Measurements from ENCODE around the gene COLEC12.

- TF ChIP-seq MEF2A (IDR thresholded peaks at IDR 0.05; ENCODE audit: insufficient read depth, low read depth, low read length) (no peak), EP300 (IDR thresholded peaks at IDR 0.05; ENCODE audit: borderline replicate concordance in 1 of 2, control insufficient read depth in 1 of 2, low read depth in 2 of 2, low read length in 2 of 2) (no peak), FOXK2 (IDR thresholded peaks at IDR 0.05) (no peak), TAF1 (IDR thresholded peaks at IDR 0.05; ENCODE audit: borderline replicate concordance, low read depth, low read length) (no peak), SP1 (IDR thresholded peaks at IDR 0.05; ENCODE audit: low read depth, low read length) (no peak), EZH2 (IDR thresholded peaks at IDR 0.05; ENCODE audit: borderline replicate concordance, control insufficient read depth, low read depth, low read length) (no peak), USF2 (IDR thresholded peaks at IDR 0.05; ENCODE audit: borderline replicate concordance, low read depth, low read length) (no peak), CTCF (IDR thresholded peaks at IDR 0.05 in 2 of 3, conservative IDR thresholded peaks at IDR 0.05 in 1 of 3; ENCODE audit: control insufficient read depth in 2 of 3, extremely low read depth in 1 of 3, insufficient read depth in 1 of 3, low read depth in 3 of 3, low read length in 3 of 3) (no peak)
Observed at GRCh38 chr18:457521-458412, 42.7 kb downstream of the COLEC12 start.

Data from GM12878 (cell line).